ENCODE results near the gene ELMO3. TPM values are rescaled to one million over a fixed set of nuclear protein-coding genes. Genes with fewer than 3 reads are reported as not detected.

ELMO3 gene
- total and polyA plus RNA-seq, 2 of the 13 experiments (the other 11 are each of a cell fraction or from before 2014, with no cell fraction given) = 2.6 to 4.0 TPM

DNA sequence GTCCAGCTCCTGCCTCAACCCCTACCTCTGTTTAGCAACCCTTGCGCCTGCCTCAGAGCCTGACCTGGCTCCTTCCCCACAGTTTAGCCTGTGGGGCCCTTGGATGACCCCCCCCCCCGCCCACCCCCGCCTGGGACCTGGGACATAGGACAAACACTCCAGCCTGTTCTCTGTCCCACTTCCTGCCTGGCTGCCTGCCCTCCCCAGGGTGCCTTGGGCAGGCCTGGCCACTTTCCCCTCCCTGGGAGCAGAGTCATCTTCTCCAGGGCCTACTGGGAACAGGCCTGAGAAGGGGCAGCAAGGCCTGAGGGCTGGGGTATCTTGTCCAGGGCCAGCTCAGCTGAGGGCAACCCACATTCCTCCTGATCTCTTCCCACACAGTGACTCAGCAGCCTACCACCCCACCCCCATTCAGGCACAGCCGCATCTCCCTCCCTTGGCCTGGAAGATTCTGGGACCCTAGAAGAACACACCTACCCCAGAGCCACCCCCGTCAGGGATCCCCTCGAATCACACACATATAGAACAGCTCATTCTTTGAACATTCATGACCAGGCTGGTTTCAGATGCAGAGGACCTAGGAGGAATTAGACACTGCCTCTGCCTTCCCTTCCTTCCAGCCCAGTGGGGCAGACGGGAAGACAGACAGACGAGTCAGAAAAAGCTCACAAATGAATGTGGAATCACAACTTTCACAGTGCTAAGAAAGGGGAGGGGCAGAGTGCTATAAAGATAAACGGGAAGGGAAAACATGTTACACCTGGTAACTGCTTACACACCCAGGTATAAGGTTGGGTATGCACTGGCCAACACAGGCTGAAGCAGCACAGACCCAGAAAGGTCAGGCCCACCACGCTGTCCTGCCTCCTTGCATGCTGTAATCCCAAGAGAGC is 42.3 kb downstream of the ELMO3 start:
- Histone ChIP-seq H3K4me3 (replicated peaks in 1 of 3; ENCODE audit: insufficient read depth in 1 of 3, low read depth in 2 of 3, low read length in 3 of 3) (no peak overlapping the region), H3K79me2 (ENCODE audit: insufficient read depth, low read length) (no peaks in the 10 kb centered on the region), H2AFZ (ENCODE audit: low read length) (no peak overlapping the region)

More for the DNA sequence above, 42.3 kb downstream of the ELMO3 start:
- ATAC-seq = peak; percentile 1; the same call in 2 of the 3 replicates
- FAIRE-seq = no peak
- in situ Hi-C loops (cut with HindIII; ENCODE audit: extremely low pct_ligation_motif_present, low pct_unique_long_range_greater_than_20kb) = no loop called here
- H3K4me2 ChIP-seq (ENCODE audit: low read depth, low read length) = no peak overlapping the region
- WGBS (ENCODE audit: low lambda C conversion rate) = 71% methylated on average over 10 of the region's 10 CpGs
- BruUV-seq (replicated peaks) = no TSS peak
- no peaks in the 10 kb centered on the region for H3K27me3 ChIP-seq (ENCODE audit: control insufficient read depth in 1 of 2, insufficient read depth in 2 of 2, low read length in 2 of 2)
- H3K27ac ChIP-seq (ENCODE audit: extremely low read length, insufficient read depth, low read length) = peak overlapping the region; percentile 34
- intact Hi-C loops (cut with micrococcal nuclease; ENCODE audit: unreplicated experiment) = no loop called here
- TF ChIP-seq FOSL2 (CRISPR knock-in tag; IDR thresholded peaks at IDR 0.05) (peak; percentile 71), SMAD3 (CRISPR knock-in tag; IDR thresholded peaks at IDR 0.05) (no peak), MIXL1 (CRISPR knock-in tag; IDR thresholded peaks at IDR 0.05) (no peak), JARID2 (CRISPR knock-in tag; IDR thresholded peaks at IDR 0.05; ENCODE audit: insufficient replicate concordance) (no peak), ETV6 (CRISPR knock-in tag; conservative IDR thresholded peaks at IDR 0.05) (no peak), NFE2 (CRISPR knock-in tag; IDR thresholded peaks at IDR 0.05) (peak; percentile 87; the same call in 1 of the 2 replicates), CHCHD3 (CRISPR knock-in tag; IDR thresholded peaks at IDR 0.05) (no peak), ZNF282 (IDR thresholded peaks at IDR 0.05; ENCODE audit: partially characterized antibody) (no peak), GATA4 (IDR thresholded peaks at IDR 0.05; ENCODE audit: borderline replicate concordance, low read depth) (no peak), NFE2L2 (IDR thresholded peaks at IDR 0.05; ENCODE audit: low read length) (peak; percentile 76; the same call in 1 of the 2 replicates), ZNF687 (CRISPR knock-in tag; IDR thresholded peaks at IDR 0.05) (0 out of 2 replicates have a peak, but pooled peaks have one; percentile 34)
- TF ChIP-seq, protein P1, sequence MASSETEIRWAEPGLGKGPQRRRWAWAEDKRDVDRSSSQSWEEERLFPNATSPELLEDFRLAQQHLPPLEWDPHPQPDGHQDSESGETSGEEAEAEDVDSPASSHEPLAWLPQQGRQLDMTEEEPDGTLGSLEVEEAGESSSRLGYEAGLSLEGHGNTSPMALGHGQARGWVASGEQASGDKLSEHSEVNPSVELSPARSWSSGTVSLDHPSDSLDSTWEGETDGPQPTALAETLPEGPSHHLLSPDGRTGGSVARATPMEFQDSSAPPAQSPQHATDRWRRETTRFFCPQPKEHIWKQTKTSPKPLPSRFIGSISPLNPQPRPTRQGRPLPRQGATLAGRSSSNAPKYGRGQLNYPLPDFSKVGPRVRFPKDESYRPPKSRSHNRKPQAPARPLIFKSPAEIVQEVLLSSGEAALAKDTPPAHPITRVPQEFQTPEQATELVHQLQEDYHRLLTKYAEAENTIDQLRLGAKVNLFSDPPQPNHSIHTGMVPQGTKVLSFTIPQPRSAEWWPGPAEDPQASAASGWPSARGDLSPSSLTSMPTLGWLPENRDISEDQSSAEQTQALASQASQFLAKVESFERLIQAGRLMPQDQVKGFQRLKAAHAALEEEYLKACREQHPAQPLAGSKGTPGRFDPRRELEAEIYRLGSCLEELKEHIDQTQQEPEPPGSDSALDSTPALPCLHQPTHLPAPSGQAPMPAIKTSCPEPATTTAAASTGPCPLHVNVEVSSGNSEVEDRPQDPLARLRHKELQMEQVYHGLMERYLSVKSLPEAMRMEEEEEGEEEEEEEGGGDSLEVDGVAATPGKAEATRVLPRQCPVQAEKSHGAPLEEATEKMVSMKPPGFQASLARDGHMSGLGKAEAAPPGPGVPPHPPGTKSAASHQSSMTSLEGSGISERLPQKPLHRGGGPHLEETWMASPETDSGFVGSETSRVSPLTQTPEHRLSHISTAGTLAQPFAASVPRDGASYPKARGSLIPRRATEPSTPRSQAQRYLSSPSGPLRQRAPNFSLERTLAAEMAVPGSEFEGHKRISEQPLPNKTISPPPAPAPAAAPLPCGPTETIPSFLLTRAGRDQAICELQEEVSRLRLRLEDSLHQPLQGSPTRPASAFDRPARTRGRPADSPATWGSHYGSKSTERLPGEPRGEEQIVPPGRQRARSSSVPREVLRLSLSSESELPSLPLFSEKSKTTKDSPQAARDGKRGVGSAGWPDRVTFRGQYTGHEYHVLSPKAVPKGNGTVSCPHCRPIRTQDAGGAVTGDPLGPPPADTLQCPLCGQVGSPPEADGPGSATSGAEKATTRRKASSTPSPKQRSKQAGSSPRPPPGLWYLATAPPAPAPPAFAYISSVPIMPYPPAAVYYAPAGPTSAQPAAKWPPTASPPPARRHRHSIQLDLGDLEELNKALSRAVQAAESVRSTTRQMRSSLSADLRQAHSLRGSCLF (CRISPR knock-in tag; IDR thresholded peaks at IDR 0.05; ENCODE audit: borderline replicate concordance) = no peak
- CTCF ChIA-PET (ENCODE audit: low intra/inter-chr PET ratio, low total read pairs) = no interaction called here
- H3K9me3 ChIP-seq (ENCODE audit: low read length) = no peaks in the 10 kb centered on the region
- peak; percentile 32 for DNase-seq (ENCODE audit: low spot score)
- peak overlapping the region; percentile 52; the same call in 1 of the 2 replicates for H3K9ac ChIP-seq (ENCODE audit: insufficient read depth, low read depth, low read length)
- no peaks in the 10 kb centered on the region for H4K20me1 ChIP-seq (ENCODE audit: insufficient read depth, low read length)
- POLR2A ChIA-PET = no interaction called here
- peaks cover 22 to 33% of the 10 kb centered on the region in 2 experiments for H3K36me3 ChIP-seq (replicated peaks in 1 of 2; ENCODE audit: control insufficient read depth in 1 of 2, insufficient read depth in 2 of 2, low read length in 2 of 2)
- H3K4me1 ChIP-seq (ENCODE audit: insufficient read depth, low read length) = peaks cover 40% of the 10 kb centered on the region

All from HepG2 (cell line).